Prostate gland (tissue), 2 donors: Measurements from ENCODE around the gene TIMM10B.

Source experiments
- CTCF ChIP-seq, 4 experiments: fragments of 200-600 bp in 2 of 4; fragments of 450-650 bp in 2 of 4; sonication (generic) in 2 of 4; IDR thresholded peaks; 1 replicate in 3 of 4; 2 replicates in 1 of 4; pipeline ENCODE4 v1.5.1; 2016 to 2019; ENCODE audit warnings: antibody characterized with exemption in 4 of 4, mild to moderate bottlenecking in 2 of 4, moderate library complexity in 2 of 4
- POLR2A ChIP-seq: fragments of 450-650 bp; IDR thresholded peaks from one replicate; pipeline ENCODE4 v1.6.1; 2016; ENCODE audit warnings: antibody characterized with exemption, mild to moderate bottlenecking
- POLR2AphosphoS5 ChIP-seq: sonication (generic); formaldehyde crosslinking; IDR thresholded peaks from one replicate; pipeline ENCODE4 v1.6.1; 2017; ENCODE audit warnings: antibody characterized with exemption

GRCh38 chr11:6488342-6488741 lies 7.0 kb downstream of the TIMM10B start:
- no peak for TF ChIP-seq POLR2AphosphoS5
- no peak for TF ChIP-seq CTCF (IDR thresholded peaks at IDR 0.05)
- no peak for TF ChIP-seq POLR2A
